Measurements from ENCODE around the gene NPC1L1.

NPC1L1 gene

GRCh38 chr7:44541028-44541869, at the start of gene NPC1L1:
NPC1L1 (minus strand) TSS chr7:44541330; CDS start chr7:44541259, 71 bp downstream.
- H3K4me3 ChIP-seq (ENCODE audit: low read depth, low read length), result no peak within 1 kb of the TSS
- TF ChIP-seq CTCF (IDR thresholded peaks at IDR 0.05; ENCODE audit: borderline replicate concordance, insufficient read depth, low read depth, low read length), result no peak

- TF ChIP-seq CTCF (IDR thresholded peaks at IDR 0.05; ENCODE audit: borderline replicate concordance, insufficient read depth, low read depth, low read length), result no peak
- H3K4me3 ChIP-seq (ENCODE audit: low read depth, low read length), result no peak overlapping the region
These were observed 49.8 kb upstream of the NPC1L1 start for GRCh38 chr7:44590910-44591309.

- H3K4me3 ChIP-seq (ENCODE audit: low read depth, low read length), result no peak overlapping the region
- peak; percentile 29; the same call in 1 of the 2 replicates for TF ChIP-seq CTCF (IDR thresholded peaks at IDR 0.05; ENCODE audit: borderline replicate concordance, insufficient read depth, low read depth, low read length)
These were observed 46.9 kb upstream of the NPC1L1 start for GRCh38 chr7:44587843-44588711.

- TF ChIP-seq CTCF (IDR thresholded peaks at IDR 0.05; ENCODE audit: borderline replicate concordance, insufficient read depth, low read depth, low read length), result no peak
- H3K4me3 ChIP-seq (ENCODE audit: low read depth, low read length), result no peak overlapping the region
These were observed 42.2 kb upstream of the NPC1L1 start for GRCh38 chr7:44583146-44583865.

GRCh38 chr7:44581879-44582603, 40.9 kb upstream of the NPC1L1 start, which contains the start of gene TMED4:
TMED4 (minus strand) TSS chr7:44582231; CDS start chr7:44582206, 25 bp downstream.
- H3K4me3 ChIP-seq (ENCODE audit: low read depth, low read length), result peak within 1 kb of the TSS; percentile 89
- TF ChIP-seq CTCF (IDR thresholded peaks at IDR 0.05; ENCODE audit: borderline replicate concordance, insufficient read depth, low read depth, low read length), result no peak
